HG02852 (cell line): ENCODE results near the gene ZBTB12.

ENCODE experiments used
- ATAC-seq: cut with Tn5 transposase; IDR thresholded peaks from one replicate; pipeline ENCODE4 v1.9.1; 2021; ENCODE audit warnings: mild to moderate bottlenecking, moderate library complexity; ENCODE audit not compliant: unreplicated experiment

Gene ZBTB12

DNA sequence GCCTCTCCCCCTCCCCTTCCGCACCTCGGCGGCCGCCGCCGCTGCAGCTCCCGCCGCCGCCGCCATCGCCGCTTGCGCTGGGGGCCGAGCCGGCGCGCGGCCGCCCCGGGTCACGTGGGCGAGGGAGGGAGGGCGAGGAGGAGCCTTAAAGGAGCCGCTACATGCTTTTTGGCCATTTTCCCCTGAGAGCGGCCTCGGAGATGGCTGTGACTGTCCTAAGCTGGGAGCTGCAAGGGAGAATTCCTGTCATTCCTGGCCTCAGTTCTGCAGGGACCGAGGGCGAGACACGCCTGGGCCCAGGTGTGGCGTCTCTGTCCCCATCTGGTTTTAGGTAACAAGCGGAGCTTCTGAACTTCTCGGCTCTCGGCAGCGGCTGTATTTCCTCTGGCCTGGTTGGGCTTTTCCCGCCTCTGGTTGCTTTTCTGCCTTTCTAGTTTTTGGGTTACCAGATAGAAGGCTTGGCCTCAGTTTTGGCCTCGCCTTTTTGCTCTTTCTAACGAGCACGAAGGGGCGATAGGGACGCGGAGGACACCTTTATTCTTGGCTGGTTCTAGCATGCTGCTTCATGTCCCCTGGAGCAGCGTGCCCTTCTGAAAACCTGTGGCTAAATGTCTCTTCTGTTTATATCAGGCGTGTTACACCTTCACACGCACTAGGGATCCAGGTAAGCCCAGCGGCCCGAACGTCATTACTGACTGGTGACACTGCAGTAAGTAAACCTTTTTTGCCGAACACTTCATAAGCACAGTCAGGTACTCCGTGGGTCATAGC lies 4.1 kb downstream of the ZBTB12 start, which contains the start of gene EHMT2:
Gene EHMT2 (minus strand): TSS at position 87 of the 771 bp plus-strand sequence. CDS start 21 bp downstream, at position 66.
- ATAC-seq = peak; percentile 56

DNA sequence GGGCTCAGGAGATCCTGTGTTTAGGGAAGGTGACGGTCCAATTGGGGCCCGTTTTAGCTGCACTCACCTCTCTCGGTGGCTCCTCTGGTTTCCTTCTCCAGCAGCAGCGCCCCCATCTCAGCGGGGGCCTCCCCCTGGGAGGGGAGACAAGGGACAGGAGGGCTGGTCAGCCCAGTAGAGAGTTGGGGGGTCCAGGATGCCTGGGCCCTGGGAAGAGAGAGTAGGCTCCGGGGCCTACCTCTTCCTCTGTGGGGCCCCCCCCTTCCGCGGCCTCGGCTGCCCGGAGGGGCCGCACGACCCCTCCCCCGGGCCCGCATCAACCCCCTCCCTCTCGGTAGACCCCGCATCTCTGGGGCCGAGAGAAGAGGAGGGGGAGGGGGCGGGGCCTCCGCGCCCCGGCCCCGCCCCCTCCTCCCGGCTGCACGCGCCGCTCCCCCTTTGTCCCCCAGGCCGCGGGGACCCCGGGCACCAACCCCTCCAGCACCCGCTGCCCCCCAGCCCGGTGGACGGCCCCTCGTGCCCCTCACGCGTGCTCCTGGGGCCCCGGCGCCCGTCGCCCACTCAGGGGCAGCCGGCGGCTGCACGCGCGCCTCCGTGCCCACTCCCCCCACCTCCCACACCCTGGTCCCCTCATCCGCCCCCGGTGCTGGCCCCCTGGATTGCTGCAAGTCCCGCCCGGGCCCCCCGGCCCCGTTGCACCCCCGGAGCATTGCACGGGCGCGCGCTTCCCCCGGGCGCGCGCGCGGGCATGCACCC lies 4.9 kb downstream of the ZBTB12 start:
- ATAC-seq = peak; percentile 19

DNA sequence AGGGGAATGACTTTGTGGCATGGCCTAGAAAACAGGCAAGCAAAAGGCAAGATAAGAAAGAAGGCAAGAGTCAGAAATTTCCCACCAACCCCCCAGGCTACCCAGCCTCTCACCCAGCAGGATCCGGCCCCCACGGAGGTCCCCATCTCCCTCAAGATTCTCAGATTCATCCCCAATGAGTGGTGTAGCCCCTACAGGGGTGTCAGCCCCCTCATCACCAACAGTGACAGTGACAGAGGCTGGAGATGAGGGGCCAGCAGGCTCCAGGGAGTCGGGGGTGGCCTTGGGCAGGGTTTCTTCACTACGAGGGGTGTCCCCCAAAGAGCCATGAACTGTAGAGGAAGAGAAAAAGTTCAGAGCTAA lies 5.4 kb downstream of the ZBTB12 start:
- ATAC-seq = no peak

DNA sequence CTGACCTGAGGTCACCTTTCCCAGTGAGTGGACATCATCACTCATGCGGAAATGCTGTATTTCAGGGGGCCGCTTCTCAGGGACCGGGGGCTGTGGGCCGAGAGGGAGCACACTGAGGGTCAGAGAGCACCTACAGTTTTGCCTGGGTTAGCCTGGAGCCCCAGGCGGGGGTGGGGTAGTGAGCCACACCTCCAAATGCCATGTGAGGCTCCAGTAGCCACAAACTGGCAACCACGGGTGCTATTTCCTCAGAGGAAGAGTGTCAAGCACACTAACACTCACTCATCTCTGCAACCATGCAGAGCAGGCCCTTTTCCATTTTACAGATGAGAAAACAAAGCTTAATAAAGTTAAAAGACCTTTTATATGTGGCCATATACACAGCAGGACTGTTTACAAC lies 9.1 kb downstream of the ZBTB12 start:
- no peak for ATAC-seq

DNA sequence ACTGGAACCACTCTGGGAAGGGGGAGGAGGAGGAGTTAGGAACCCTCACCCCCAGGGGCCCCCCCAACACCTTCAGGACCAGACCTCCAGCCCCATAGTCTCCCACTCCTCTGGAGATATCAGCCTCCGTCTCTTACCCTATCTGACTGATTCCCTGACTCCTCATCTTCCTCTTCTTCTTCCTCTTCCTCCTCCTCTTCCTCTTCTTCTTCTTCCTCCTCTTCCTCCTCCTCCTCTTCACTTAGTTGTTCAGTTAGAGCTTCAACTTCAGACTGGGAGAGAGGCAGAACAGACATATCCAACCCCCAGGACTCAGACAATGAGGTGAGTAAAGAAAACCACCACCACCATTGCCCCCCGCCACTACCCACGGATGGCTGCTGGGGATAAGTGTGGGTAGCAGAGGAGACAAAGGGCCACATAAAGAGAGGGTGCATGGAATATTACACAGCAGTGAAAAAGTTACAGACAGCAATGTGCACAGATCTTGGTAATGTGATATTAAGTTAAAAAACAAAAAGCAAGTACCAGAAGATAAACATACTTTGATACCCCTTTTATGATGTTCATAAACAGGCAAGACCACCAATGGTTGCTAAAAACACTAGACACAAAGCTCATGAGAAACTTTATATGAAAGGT lies 12.4 kb downstream of the ZBTB12 start:
- no peak for ATAC-seq

DNA sequence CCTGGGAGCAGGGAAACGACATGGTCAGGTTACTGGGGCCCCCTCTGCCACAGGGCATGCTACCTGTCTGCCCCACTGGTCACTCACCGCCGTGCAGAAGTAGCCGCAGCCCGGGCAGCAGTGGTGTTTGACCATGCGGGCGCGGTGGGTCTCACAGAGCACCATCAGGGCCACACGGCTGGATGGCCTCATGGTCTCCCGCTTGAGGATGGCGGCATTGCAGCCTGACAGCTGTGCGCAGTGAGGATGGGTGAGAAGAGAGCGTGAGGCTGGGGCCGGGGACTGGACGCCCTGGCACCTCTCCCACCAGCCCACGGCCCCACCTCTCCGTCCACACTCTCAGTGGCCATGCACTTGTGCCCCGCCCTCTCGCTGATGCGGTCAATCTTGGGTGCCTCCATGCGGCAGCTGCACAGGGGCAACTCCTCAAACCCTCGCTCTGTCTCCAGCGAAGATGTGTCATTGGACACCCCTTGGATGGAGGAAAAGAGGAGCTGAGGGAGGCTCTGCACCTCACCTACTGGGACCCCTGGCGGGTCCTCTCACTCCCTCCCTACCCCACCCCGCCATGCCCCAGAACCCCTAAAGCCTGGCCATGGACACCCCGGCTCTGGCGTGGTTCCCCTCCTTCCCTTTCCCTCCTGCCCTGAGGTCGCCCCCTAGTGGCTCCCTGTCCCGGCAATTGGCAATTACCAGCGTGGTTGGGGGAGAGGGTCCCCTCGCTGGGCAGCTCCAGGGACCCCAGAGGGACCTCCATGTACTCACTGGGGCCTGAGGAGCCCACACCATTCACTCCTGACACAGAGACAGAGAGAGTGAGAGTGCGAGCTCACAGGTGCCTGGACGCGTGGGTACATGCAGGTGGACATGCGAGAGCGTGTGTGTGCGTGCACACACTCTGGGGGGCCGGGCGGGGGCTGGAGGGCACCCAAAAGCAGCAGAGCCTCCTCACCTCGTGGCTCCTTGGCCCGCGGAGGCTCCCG lies 13.3 kb downstream of the ZBTB12 start:
- no peak for ATAC-seq

DNA sequence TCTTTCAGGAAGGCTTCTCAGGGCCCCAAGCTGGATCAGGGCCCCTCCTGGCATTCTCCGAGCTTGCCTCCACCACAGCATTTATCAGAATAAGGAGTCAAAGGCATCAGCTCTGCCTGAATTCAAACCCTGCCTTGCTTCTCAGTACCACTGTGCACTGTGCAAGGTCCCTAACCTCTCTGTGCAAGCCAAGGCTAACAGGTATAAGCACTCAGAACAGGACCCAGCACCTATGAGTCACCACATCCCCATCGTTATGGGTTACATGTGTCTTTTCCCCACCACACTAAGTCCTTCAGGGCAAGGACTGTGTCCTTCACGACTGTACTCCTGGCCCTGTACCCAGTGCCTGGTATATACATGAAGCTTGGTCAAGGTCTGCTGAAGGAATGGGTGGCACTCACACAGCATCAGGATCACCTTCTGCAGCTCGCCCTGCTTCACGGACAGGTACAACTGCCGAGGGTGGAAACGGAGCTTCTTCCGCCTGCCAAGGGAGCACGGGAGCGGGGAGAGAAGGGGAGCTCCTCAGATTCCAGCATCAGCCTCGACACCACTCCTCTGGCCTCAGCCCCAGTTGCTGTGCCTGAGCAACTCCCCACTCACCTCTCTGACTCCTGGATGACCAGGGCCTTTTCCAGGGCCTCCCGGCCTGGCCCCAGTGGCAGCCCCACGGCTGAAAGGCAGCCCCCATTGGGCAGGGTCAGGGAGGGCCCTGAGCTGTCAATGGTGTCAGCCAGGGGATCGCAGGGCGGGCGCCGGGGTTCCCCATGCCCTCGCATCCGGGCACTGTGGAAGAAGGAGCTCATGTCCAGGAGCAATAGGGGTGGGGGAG lies 14.5 kb downstream of the ZBTB12 start:
- ATAC-seq = no peak

DNA sequence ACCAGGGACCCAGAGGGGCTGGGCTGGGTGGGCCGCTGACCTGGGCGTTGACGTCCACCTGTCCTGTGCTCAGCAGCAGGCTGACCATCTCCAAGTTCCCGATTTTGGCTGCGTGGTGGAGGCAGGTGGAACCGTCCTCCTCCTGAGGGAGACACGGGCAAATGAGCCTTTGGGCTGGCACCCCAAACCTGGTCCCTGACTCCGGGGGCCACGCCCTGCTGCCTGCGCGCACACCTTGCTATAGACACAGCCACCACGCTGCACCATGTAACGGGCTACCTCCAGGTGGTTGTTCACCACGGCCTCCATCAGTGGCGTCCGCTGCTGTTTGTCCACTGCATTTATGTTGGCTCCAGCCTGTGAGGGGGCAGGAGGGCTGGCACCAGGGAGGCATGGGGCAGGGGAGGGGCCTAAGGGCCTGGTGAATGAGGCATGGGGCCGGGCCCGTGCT lies 15.3 kb downstream of the ZBTB12 start:
- no peak for ATAC-seq

DNA sequence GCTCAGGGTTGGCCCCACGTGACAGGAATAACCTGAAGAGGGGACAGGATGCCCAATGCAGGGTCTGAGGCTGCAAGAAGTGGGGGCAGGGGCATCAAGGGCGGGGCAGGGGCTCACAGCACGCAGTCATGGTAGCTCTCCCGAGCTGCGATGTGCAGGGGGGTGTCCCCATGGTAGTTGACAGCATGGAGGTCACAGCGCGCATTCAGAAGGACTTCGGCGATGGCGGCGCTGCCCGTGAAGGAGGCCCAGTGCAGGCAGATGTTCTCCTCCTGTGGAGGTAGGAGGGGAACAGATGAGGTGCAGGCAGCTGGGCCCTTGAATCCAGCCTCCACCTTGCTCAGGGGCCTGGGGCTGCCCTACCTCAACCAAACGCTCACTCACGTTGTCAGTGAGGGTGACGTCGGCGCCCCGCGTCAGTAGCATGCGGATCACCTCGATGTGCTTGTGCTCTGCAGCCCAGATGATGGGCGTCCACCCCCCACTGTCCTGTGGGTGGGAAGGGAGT lies 17.3 kb downstream of the ZBTB12 start:
- no peak for ATAC-seq

DNA sequence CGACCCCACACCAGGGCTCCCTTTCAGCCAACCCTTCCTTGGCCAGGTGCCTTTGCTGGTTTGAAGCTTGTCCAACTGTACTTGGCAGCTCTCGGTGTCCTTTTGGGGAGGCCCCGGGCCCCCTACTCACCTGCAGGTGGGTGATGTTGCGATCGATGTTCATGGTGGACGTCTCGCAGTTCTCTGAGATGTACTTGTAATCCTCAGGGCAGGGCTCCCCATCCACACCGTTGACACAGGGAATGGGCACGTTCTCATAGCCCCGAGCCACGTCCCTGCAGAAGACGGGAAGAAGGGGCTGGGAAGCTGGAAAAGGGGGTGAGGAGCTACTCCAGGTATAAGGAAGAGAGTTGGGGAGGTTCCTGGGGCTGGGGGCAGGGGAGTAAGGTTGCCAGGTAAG lies 18.2 kb downstream of the ZBTB12 start:
- ATAC-seq = no peak

DNA sequence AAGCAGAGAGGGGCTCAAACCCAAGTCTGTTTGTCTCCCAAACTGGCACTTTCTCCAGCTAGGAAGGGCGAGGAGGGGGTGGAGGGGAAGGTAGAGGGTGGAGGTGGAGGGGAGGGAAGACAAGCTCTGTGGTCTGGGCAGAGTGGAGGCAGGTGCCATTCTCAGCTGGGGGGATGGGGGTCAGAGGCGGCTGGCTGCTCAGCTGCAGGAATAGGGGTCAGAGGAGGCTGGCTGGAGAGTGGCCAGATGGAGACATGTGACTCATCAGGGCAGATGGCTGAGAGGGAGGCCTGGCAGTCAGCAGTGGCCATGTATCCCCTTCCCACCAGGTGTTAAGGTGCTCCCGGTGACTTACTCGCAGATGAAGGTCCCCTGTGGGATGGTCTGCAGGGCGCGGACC lies 19.5 kb downstream of the ZBTB12 start:
- ATAC-seq = no peak

DNA sequence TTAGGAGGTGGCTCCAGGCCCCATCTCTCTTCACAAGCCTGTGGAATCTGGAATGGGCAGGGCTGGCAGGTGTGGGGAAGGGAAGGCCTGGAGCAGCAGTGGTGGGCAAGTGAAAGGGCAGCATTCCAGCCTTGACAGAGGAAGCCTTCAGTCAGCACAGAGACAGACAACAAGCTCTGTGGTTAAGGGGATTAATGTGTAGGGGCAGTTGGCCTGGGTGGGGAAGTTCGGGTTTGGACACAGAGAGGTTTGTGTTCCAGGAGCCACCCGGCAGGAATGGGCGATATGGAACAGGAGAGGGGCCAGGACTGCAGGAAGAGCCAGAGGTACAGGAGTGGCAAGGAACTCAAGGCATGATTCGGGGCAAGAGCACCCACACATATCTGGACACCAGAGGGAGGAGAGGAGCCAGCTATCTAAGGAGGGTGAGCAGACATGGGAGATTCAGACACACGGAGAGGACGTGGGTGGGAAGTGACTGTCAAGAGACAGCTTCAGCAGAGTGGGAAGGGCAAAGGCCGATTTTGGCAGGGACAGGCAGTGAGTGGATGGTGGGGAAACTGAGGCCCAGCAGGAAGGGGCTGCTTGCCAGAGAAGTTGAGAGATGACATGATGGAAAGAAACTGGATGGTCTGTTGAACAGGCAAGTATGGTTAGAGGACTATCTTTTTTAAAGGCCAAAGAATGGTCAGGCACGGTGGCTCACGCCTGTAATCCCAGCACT lies 20.6 kb downstream of the ZBTB12 start:
- no peak for ATAC-seq

DNA sequence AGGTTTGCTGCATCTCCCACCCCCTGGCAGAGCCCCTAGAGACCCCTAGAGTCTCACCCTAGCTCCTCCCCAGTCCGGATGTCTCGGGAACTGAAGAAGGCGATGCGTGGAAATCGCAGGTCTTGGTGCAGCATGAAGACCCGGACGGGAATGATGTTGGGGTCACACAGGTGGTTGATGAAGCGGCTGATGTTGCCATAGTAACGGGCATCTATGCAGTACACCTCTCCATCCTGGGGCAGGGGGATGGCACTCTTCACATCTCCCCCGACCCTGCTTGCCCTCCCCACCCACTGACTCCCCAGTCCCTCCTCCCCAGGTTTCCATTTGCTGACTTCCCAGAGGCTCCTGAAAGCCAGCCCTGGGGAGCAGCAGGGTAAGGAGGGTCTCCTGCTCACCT lies 21.3 kb downstream of the ZBTB12 start:
- no peak for ATAC-seq

DNA sequence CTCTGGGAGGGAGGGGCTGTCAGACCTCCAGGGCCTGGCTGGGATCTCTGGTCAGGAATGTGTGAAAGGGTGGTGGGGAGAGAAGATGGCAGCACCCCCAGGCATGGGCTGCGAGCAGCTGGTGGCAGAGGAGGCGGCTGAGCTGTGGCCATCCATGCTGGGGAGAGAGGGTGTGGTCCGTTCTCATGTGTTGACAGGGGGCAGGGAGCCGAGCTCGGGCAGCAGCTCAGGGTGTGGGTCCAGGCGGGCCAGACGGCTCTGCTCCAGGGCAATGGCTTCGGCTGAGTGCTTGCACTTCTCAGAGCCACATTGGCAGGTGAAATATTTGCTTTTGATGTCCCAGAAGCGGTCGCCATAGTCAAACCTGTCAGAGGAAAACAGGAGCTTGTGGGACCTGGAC lies 22.0 kb downstream of the ZBTB12 start:
- ATAC-seq = no peak

DNA sequence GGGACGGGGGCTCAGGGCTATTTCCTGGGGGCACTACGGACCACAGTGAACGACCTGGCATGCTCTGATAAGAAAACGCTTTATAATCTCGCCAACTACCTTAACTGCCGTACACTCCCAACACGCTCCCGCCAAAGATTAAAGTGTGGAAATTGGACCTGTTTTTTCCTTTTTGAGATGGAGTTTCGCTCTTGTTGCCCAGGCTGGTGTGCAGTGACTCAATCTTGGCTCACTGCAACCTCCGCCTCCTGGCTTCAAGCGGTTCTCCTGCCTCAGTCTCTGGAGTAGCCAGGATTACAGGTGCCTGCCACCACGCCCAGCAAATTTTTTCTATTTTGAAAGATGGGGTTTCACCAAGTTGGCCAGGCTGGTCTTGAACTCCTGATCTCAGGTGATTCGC lies 22.7 kb downstream of the ZBTB12 start:
- no peak for ATAC-seq

DNA sequence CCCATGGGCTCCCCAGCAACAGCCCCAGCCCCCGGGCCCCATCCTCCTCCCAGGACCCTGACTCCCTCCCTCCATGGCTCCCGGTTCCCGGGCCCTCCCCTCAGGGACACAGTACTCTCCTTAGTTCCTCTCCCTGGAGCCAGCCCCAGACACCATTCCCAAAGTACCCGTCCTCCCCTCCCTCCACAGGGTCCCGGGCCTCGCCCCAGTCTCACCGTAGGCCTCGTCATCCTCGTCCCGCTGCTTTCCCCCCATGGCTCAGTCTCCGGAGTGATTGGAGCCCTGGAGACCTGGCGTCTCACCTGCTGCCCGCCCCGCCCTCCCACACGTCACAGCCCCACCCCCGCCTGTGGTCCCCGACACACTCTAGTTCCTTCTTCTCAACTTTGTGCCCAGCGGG lies 23.2 kb downstream of the ZBTB12 start, which contains the start of gene SLC44A4:
Gene SLC44A4 (minus strand): TSS at position 272 of the 400 bp plus-strand sequence. CDS start 17 bp downstream, at position 255.
- ATAC-seq = no peak

DNA sequence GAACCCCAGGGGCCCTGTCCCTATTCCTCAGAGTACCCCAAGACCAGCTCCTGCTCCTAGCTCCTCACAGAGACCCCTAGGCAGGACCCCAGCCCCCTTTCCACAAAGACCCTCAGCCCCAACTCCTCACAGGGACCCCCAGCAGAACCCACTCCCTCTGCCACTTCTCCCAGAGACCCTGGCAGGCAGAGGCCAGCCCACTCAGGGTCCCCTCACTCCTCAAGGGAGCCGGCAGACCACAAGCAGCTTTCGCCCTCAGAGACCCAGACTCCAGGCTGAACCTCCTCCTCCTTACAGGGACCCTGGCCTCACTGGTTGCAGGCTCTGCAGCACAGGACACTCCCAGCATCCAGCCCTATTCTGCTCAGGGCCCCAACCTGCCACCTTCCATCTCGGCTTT lies 23.7 kb downstream of the ZBTB12 start:
- no peak for ATAC-seq

DNA sequence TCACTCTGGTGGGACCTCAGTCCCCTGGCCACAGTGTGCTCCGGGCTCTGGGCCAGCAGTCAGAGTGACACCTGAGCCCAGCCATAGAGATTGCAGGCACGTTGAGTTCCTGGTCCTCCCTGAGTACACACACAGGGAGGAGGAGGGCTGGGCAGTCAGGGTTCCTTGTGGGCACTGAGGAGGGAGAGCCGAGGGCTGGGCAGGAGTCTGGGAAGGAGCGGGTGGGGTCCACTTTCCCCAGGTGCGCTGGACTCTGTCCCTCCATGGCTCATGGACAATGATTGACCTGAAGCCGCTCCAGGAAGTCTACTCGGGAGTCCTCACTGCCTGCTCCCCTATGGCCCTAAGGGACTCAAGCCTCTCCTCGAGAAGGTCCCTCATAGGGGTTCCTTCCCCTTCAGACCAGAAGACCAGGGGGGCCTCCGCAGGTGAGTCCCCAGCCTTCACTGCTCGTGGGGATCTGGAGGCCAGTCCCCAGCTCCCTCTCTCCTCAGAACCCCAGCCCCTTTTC lies 24.2 kb downstream of the ZBTB12 start:
- ATAC-seq = no peak
